GM21717 (cell line): ENCODE results near the gene MADD.

Experiments used
- ATAC-seq: cut with Tn5 transposase; IDR thresholded peaks from one replicate; pipeline ENCODE4 v1.9.1; 2021; ENCODE audit warnings: mild to moderate bottlenecking, moderate library complexity; ENCODE audit not compliant: unreplicated experiment

Gene MADD

DNA sequence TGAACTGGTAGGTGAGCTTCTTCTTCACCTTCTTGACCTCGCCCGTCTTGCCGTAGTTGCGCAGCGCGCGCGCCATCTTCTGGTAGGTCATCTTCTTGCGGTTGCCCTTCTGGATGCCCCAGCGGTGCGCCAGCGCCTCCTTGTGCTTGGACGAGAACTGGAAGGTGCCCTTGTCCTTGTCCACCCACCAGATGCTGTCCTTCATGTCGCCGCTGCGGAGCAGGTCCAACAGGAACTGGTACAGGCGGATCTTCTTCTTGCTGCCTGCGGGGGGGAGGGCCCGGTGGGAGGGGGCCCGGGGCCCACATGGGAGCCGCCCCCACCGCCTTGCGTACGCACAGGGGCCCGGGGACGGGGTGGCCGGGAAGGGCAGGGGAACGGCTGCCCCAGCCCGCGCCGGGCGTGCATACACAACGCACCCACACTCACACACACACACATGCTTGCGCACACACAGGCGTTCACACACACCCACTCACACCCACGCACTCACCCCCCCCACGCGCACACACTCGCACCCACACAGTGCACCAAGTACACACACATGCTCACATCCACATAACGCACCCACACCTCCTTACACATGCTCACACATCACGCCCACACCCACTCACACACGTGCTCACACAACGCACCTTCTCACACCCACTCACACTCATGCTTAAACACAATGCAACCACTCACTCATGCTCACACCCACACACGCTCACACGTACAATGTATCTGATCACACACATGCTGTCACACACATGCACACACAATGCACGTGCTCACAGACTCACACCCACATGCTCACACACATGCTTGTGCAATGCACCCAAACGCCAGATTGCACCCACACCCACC lies 85.6 kb downstream of the MADD start:
- no peak for ATAC-seq

- no peak for ATAC-seq
Observed at GRCh38 chr11:47356129-47356997, 86.4 kb downstream of the MADD start.

DNA sequence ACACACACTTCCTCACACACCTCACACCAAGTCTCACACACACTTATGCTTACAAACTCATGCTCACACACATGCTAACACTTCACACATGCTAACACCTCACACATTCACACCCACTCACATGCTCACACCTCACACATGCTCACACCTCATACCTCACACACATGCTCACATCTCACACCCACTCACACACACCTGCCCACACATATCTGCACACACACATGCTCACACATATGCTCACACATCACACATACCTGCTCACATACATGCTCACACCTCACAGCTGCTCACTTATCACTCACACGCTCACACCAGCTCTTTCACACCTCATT lies 87.0 kb downstream of the MADD start:
- no peak for ATAC-seq

DNA sequence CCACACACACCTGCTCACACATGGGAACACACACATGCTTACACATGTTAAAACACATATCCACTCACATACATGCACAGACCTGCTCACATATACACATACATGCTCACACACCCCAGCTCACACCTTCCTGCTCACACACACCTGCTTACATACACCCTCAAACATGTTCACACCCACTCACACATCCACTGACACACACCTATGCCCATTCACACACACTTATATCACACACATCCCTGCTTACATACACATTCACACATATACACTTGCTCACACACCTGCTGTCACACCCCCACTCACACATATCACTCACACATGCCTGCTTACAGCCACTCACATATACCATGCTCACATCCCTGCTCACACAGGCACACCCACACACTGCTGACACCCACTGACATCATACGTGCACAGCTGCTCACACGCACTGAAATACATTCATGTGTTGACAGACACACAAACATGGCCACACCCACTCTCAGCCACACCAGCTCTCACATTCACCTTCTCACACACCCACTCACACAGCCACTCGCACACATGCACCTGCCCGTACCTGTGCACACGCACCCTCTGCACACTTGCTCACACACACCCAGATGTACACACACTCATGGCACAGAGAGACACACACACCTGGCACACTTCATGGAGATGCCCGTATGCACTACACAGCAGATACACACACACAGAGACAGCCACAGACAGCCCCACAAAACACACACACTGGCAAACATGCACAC lies 88.2 kb downstream of the MADD start:
- ATAC-seq: no peak

DNA sequence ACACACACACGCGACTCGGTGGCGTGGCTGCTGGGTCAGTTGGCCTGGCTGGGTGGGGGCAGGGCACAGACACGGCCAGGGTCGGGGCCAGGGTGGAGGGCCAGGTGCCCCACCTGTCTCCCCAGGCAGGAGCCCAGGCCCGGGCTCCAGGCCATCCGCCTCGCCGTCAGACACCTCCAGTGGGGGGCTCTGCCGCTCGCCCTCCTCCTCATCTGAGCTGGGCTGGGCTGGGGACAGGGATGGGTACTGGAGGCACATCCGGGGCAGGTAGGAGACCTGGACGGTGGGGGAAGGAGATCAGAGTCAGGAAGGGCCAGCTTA lies 88.8 kb downstream of the MADD start:
- no peak for ATAC-seq

GRCh38 chr11:47359162-47359561 lies 89.2 kb downstream of the MADD start:
- ATAC-seq: no peak

DNA sequence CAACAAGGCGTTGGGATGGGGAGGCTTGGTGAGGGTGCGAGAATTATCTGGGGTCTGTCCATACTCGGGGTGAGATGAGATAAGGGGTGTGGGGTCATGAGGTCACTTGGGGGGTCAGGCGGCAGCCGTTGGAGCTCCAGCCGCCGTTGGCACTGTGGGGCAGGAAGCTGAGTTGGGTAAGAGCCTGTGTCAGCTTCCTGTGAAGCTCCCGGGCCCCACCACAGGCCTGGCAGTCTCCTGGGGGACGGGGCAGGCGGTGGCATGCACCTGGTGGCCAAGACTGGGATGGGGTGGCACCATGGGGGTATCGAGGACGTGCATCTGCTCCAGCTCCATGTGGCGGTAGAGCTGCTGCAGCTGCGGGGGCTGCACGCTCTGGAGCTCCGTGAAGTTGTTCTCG lies 89.7 kb downstream of the MADD start:
- ATAC-seq: no peak

DNA sequence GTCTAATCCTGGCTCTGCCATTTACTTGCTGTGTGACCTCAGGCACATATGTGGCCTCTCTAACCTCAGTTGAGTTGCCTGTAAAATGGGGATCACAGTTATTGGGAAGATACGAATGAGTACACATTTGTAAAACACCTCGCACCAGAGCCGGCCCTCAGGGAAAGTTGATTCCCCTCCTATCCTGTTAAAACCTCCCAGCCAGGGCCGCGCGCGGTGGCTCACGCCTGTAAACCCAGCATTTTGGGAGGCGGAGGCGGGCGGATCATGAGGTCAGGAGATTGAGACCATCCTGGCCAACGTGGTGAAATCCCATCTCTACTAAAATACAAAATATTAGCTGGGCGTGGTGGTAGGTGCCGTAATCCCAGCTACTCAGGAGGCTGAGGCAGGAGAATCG lies 90.4 kb downstream of the MADD start:
- ATAC-seq: no peak

GRCh38 chr11:47361419-47361818 lies 91.5 kb downstream of the MADD start:
- no peak for ATAC-seq

GRCh38 chr11:47366020-47366490 lies 96.1 kb downstream of the MADD start:
- no peak for ATAC-seq

DNA sequence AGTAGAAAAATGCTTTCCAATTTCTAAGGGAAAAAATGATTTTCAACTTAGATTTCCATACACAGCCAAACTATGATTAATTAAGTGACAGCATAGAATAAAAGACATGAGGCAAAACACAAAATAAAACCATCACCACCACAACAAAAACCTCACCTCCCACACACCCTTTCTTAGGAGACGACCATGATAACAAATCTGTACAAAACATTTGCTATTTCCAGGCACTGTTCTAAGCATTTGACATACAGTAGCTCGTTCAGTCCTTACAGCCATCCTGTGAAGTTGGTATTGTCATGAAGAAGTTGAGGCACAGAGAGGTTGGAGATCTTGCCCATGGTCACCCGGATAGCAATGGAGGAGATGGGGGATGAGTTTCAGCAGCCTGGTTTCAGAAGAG lies 99.7 kb downstream of the MADD start:
- no peak for ATAC-seq

DNA sequence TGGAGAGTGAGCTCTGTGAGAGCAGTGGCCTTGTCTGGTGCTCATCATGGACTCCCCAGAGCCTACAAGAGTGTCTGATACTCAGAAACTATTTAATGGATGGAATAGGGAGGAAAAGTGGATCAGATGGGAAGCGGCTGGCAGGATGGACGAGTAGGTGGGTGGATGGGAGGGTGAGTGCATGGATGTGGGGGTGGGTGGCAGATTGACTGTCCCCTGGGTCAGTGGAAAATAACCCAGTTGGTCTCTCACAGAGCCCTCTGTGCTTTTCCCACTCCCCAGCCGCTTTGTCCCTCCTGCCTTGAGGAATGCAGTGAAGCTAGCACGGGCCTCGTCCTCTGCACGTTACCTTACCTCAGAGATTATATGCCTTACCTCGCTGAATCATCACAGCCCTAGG lies 102.5 kb downstream of the MADD start:
- ATAC-seq: no peak

DNA sequence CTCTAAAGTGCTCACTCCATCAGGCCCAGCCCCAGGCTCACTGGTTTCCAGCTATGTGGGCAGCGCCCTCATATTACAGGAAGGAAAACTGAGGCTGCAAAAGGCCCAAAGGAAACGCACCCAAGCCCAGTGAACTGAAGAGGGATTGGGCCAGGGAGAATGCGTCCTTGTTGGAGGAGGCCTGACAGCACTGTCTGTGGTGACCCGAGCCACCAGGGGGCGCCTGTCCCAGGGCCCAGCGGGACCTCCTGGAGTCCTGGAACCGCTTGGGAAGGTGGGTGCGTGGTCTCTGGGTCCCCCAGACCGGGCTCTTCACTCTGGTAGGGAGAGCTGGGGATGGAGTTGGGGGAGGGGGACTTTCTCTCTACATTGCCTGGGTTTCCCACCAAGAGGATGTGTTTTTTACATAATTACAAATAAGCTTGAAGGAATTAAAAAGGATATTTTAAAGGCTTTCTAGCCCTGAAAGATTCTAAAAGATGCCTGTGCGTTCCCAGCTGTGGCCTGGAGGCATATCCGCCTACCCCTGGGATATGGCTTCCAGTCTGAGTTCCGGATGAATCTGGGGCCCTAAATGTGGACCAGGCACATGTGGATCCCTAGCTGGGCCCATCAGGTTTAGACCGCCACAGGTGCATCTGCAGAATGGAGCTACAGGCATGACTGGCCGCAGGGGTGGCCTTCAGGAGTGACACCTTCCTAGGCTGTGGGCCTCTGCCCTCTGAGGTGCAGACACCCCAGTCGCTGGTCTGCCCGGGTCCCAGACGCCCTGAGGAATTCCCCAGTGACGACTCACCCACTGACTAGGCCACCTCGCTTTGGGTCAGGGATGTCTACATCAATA lies 104.2 kb downstream of the MADD start:
- ATAC-seq: no peak

- no peak for ATAC-seq
Observed at GRCh38 chr11:47374720-47375019, 104.7 kb downstream of the MADD start.

DNA sequence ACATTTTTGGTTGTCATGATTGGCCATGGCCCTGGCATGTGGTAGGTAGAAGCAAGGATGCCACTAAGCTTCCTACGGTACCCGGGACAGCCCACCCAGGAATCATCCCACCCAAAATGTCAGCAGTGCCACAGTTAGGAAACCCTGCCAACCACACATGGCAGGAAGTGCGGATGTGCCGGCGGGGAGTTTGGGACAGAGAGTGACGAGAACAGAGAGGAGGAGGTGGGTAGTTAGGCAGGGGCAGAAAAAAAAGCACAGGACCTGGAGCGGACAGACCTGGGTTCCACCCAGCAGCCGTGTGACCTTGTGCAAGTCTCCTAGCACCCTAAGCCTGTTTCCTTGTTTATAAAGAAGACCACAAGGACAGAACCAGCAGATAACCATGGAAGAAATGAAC lies 105.1 kb downstream of the MADD start:
- ATAC-seq: no peak

- no peak for ATAC-seq
Observed at GRCh38 chr11:47375546-47376085, 105.7 kb downstream of the MADD start.

DNA sequence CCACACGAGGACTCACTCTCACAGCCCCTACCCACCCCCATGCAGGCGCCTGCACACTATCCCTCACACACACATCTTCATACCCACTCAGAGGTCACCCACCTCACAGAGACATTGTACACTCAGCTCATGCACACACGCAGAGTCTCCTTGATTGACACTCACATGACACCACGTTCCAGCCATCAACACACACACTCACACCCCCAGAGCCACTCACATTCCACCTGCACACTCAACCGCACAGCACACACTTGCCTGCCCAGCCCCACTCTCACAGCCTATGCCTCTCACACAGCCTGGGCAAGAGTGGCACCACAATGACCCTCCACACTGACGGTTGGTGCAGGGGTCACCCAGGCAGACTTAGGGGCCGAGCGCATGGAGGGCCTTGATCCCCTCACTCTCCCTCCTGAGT lies 106.2 kb downstream of the MADD start:
- ATAC-seq: no peak

DNA sequence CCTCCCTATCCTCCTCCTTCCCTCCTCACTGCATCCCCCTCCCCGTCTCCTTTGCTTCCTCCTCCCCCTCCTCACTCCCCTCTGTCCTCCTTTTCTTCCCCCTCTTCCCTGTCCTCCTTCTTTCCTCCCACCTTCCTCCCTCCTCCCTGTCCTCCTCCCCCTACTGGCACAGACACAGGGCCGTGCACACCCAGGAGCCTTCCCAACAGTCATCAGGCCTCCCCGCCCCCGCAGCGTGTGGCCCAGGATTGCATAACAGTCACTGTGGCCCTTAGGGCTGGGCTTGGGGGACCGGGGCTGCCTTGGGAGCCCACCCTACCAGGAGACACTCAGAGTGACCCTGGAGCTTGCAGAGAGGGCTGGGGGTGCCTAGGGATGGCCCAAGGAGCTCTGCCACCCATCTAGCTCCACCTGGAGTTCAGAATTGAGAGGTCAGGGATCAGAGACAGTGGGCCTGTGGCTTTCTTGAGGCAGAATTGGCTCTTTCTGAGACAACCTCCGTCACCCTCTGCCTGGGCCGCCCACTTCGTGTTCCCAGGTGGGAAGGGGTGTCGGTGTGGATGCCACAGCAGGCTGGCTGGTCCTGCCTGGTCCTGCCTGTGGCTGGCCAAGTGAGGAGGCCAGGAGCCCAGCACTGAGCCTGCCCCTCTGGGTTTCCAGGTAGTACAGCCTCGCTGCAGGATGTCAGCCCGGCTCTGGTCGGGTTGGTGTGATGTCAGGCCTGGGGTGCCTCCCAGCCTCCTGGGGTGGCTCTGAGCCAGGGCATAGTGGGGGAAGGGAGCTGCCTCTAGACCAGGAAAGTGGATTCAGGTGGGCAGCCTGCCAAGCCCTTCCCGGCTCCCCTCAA lies 106.8 kb downstream of the MADD start:
- ATAC-seq: no peak

DNA sequence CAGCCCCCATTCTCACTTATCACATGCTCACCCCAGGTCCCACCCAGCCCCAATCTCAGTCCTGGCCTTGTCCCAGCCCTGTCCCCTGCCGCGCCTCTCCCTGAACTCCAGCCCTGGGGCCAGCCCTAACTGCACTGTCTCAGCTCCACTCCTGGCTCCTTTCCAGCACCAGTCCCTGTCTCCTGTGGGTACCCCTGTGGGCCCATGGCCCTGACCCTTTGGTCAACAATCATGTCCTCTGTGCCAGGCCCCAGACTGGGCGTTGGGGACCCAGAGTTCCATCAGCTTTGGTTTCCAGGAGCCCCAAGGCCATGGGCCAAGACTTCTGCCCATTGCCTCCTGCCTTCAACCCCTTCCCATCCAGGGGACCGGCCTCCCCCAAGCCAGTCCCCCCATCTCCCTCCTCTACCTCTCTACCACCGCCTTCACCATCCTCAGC lies 107.7 kb downstream of the MADD start:
- peak; percentile 14 for ATAC-seq
